Measurements from ENCODE around the gene TSR1.

DNA sequence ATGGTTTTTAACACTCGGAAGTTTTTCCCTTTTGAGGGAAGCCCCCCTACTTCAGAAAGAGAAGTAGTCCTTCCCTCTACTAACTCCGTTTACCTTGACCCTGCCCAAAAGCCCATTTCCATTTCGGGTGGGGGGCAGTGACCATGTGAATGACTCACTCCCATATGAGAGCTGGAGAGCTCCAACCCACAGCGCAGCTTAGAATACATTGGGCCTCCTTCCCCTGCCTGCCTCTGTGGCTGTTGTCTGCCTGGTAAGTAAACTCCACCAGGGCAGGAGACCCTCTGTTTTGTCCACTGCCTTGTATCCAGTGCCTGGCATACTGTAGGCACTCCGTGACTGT lies 2.0 kb upstream of the TSR1 start:
- TF ChIP-seq, protein P1, sequence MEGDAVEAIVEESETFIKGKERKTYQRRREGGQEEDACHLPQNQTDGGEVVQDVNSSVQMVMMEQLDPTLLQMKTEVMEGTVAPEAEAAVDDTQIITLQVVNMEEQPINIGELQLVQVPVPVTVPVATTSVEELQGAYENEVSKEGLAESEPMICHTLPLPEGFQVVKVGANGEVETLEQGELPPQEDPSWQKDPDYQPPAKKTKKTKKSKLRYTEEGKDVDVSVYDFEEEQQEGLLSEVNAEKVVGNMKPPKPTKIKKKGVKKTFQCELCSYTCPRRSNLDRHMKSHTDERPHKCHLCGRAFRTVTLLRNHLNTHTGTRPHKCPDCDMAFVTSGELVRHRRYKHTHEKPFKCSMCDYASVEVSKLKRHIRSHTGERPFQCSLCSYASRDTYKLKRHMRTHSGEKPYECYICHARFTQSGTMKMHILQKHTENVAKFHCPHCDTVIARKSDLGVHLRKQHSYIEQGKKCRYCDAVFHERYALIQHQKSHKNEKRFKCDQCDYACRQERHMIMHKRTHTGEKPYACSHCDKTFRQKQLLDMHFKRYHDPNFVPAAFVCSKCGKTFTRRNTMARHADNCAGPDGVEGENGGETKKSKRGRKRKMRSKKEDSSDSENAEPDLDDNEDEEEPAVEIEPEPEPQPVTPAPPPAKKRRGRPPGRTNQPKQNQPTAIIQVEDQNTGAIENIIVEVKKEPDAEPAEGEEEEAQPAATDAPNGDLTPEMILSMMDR (IDR thresholded peaks at IDR 0.05) = no peak
- TF ChIP-seq POLR2A (IDR thresholded peaks at IDR 0.05) (no peak), EP300 (IDR thresholded peaks at IDR 0.05) (no peak)

Data from ovary (tissue), 3 donors.